Astrocyte (in vitro differentiated cells and primary cell): ENCODE measurements around the gene CNTN2.

Experiments used
- EZH2 ChIP-seq: IDR thresholded peaks from 2 replicates; pipeline ENCODE4 v1.6.1; 2012; ENCODE audit warnings: mild to moderate bottlenecking, low read length, inconsistent platforms; ENCODE audit not compliant: insufficient read depth
- TF ChIP-seq, protein P1 (sequence below): IDR thresholded peaks from 2 replicates; pipeline ENCODE4 v1.5.1; 2011; ENCODE audit warnings: low read depth, mild to moderate bottlenecking, inconsistent platforms, low read length, moderate library complexity; ENCODE audit not compliant: insufficient read depth

- TF ChIP-seq, protein P1, sequence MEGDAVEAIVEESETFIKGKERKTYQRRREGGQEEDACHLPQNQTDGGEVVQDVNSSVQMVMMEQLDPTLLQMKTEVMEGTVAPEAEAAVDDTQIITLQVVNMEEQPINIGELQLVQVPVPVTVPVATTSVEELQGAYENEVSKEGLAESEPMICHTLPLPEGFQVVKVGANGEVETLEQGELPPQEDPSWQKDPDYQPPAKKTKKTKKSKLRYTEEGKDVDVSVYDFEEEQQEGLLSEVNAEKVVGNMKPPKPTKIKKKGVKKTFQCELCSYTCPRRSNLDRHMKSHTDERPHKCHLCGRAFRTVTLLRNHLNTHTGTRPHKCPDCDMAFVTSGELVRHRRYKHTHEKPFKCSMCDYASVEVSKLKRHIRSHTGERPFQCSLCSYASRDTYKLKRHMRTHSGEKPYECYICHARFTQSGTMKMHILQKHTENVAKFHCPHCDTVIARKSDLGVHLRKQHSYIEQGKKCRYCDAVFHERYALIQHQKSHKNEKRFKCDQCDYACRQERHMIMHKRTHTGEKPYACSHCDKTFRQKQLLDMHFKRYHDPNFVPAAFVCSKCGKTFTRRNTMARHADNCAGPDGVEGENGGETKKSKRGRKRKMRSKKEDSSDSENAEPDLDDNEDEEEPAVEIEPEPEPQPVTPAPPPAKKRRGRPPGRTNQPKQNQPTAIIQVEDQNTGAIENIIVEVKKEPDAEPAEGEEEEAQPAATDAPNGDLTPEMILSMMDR = no peak
- TF ChIP-seq EZH2 = no peak
Observed at GRCh38 chr1:205109269-205109668, 66.3 kb downstream of the CNTN2 start.
